Measurements from ENCODE around the gene CEP57.

- TF ChIP-seq CTCF (IDR thresholded peaks at IDR 0.05) = no peak
- TF ChIP-seq EZH2 (IDR thresholded peaks at IDR 0.05; ENCODE audit: borderline replicate concordance, insufficient read depth, low read depth, low read length, poor library complexity, severe bottlenecking) = no peak
These were observed 73.3 kb downstream of the CEP57 start for GRCh38 chr11:95863486-95864140.

Data from B cell (primary cell).